PC-3 (cell line): ENCODE results near the gene TRIP11. TPM values are rescaled to one million over a fixed set of nuclear protein-coding genes. Genes with fewer than 3 reads are reported as not detected.

ENCODE experiments used
- ATAC-seq: fragments of 200-7000 bp; cut with Tn5 transposase; 2 replicates; pipeline ENCODE4 v1.9.1; 2020; ENCODE audit warnings: mild to moderate bottlenecking, moderate library complexity
- BruUV-seq: library from RNA; stranded (reverse); fragments of 400-500 nt; replicated peaks from 2 replicates; lab custom pipeline; 2021; lab: Mats Ljungman, UMichigan
- CTCF ChIA-PET: fragments of 300-600 bp; sonication (Branson Sonifier 250); formaldehyde crosslinking; loops from one replicate; lab custom pipeline; 2022; ENCODE audit warnings: antibody characterized with exemption; lab: Charles Lee
- POLR2A ChIA-PET: fragments of 300-600 bp; sonication (Branson Sonifier 250); formaldehyde crosslinking; loops from one replicate; lab custom pipeline; 2022; ENCODE audit warnings: antibody characterized with exemption; ENCODE audit not compliant: unreplicated experiment; lab: Charles Lee
- DNase-seq: peaks from one replicate; pipeline ENCODE4 v3.0.0-alpha.2; 2015
- H2AFZ ChIP-seq: fragments of 300-600 bp; sonication (generic); 2 replicates; pipeline ENCODE4 v1.6.0; 2016; ENCODE audit warnings: antibody characterized with exemption, low read length
- H3F3A ChIP-seq: fragments of 300-600 bp; sonication (generic); one replicate; pipeline ENCODE4 v1.6.0; 2017; ENCODE audit warnings: antibody characterized with exemption, low read length, control low read depth, mild to moderate bottlenecking; ENCODE audit not compliant: unreplicated experiment
- H3K27ac ChIP-seq: fragments of 300-600 bp; sonication (generic); 2 replicates; pipeline ENCODE4 v1.5.1; 2016; ENCODE audit warnings: mild to moderate bottlenecking, low read length
- H3K27me3 ChIP-seq: fragments of 300-600 bp; sonication (generic); 2 replicates; pipeline ENCODE4 v1.6.1; 2016; ENCODE audit warnings: low read length, mixed read lengths
- H3K36me3 ChIP-seq: fragments of 300-600 bp; sonication (generic); 2 replicates; pipeline ENCODE4 v1.6.1; 2016; ENCODE audit warnings: low read depth, mixed run types, low read length, mixed read lengths
- H3K4me1 ChIP-seq: fragments of 300-600 bp; sonication (generic); 2 replicates; pipeline ENCODE4 v1.5.1; 2016; ENCODE audit warnings: low read length; ENCODE audit not compliant: insufficient read depth
- H3K4me2 ChIP-seq: fragments of 300-600 bp; sonication (generic); 2 replicates; pipeline ENCODE4 v1.6.0; 2016; ENCODE audit warnings: low read length
- H3K4me3 ChIP-seq: fragments of 300-600 bp; sonication (generic); 2 replicates; pipeline ENCODE4 v1.5.1; 2016; ENCODE audit warnings: mild to moderate bottlenecking, low read length, mixed read lengths
- H3K79me2 ChIP-seq: fragments of 300-600 bp; sonication (generic); 2 replicates; pipeline ENCODE4 v1.6.1; 2017; ENCODE audit warnings: low read length, mixed read lengths
- H3K9ac ChIP-seq: fragments of 300-600 bp; sonication (generic); 2 replicates; pipeline ENCODE4 v1.6.0; 2016; ENCODE audit warnings: mild to moderate bottlenecking, low read length
- H3K9me2 ChIP-seq: fragments of 300-600 bp; sonication (generic); replicated peaks from 2 replicates; pipeline ENCODE4 v1.6.1; 2016; ENCODE audit warnings: mixed run types, low read length, mixed read lengths
- H3K9me3 ChIP-seq: fragments of 300-600 bp; sonication (generic); 2 replicates; pipeline ENCODE4 v1.6.1; 2016; ENCODE audit warnings: low read length, mixed read lengths
- H4K20me1 ChIP-seq: fragments of 300-600 bp; sonication (generic); 2 replicates; pipeline ENCODE4 v1.6.1; 2016; ENCODE audit warnings: low read length, mixed read lengths
- EZH2 ChIP-seq: fragments of 300-600 bp; sonication (generic); IDR thresholded peaks from one replicate; pipeline ENCODE4 v1.6.1; 2017; ENCODE audit warnings: antibody characterized with exemption, mild to moderate bottlenecking, low read length; ENCODE audit not compliant: unreplicated experiment
- EZH2phosphoT487 ChIP-seq: fragments of 300-600 bp; sonication (generic); IDR thresholded peaks from 2 replicates; pipeline ENCODE4 v1.6.1; 2018; ENCODE audit warnings: mild to moderate bottlenecking, antibody characterized with exemption, low read length, borderline replicate concordance
- intact Hi-C: fragments of 100-400 bp; cut with micrococcal nuclease; formaldehyde crosslinking; loops from 2 replicates; pipeline ENCODE4 v1.9.0; 2023
- total RNA-seq: library from RNA; depleted of rRNA; stranded (reverse); fragments of >200 nt; gene quantifications from 2 replicates; pipeline ENCODE4 v1.2.3, GENCODE V29; 2014
- TF ChIP-seq, protein P1 (sequence below): fragments of 300-600 bp; sonication (generic); conservative IDR thresholded peaks from 2 replicates; pipeline ENCODE4 v1.5.1; 2017; ENCODE audit warnings: antibody characterized with exemption, low read depth, mild to moderate bottlenecking, low read length

Gene TRIP11
- total RNA-seq, 1 experiment from 2014 or later, result 14.3 TPM

DNA sequence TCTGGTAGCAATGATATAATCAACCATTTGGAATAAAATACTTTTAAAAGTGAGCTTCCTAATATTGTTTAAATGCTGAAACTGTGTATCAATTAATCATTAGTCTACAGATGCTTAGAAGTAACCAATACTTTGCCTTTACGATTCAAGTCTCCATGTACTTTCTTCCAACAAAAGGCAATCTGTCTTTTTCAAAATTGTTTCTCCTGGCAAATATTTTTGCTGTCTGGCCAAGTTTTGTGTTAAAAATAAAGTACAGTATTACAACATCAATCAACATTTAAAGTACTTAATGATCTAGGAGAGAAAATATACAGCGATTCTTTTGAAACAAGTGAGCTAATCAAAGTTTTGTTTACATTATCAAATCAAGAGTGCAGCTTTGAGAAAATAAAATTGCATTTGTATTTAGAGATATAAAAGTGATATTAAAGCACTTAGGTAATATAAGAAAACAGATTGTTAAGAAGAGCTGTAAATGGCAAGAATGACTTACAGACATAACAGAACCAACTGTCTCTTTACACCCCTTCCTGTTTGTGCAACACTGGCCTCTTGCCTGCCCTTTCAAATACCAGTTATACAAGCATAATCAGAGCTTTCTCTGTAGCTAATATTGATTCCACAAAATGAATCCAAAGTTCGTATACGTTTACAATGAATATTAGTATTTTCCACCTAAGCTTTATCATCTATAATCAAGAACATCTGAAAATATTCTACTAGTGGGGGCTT lies 54.2 kb downstream of the TRIP11 start:
- POLR2A ChIA-PET, result no interaction called here
- Histone ChIP-seq H3K4me1 (peaks cover 8% of the 10 kb centered on the region), H3K9me3 (no peaks in the 10 kb centered on the region), H3F3A (peaks cover under 1% of the 10 kb centered on the region), H3K9me2 (no peaks in the 10 kb centered on the region), H3K27ac (peak overlapping the region; percentile 40; the same call in 1 of the 2 replicates), H3K79me2 (no peaks in the 10 kb centered on the region), H3K4me2 (no peak overlapping the region), H3K9ac (no peak overlapping the region), H4K20me1 (no peaks in the 10 kb centered on the region), H3K4me3 (no peak overlapping the region), H3K36me3 (peaks cover 30% of the 10 kb centered on the region), H3K27me3 (no peaks in the 10 kb centered on the region), H2AFZ (no peak overlapping the region)
- no TSS peak for BruUV-seq
- intact Hi-C loops, result no loop called here
- ATAC-seq (no peak), DNase-seq (no peak)
- CTCF ChIA-PET, result interaction anchor here (0.5 kb wide), 1 partner anchor 11 kb away, joined by 3 read pairs; no protein-coding TSS in a partner anchor
- TF ChIP-seq EZH2 (no peak), EZH2phosphoT487 (no peak)
- TF ChIP-seq, protein P1, sequence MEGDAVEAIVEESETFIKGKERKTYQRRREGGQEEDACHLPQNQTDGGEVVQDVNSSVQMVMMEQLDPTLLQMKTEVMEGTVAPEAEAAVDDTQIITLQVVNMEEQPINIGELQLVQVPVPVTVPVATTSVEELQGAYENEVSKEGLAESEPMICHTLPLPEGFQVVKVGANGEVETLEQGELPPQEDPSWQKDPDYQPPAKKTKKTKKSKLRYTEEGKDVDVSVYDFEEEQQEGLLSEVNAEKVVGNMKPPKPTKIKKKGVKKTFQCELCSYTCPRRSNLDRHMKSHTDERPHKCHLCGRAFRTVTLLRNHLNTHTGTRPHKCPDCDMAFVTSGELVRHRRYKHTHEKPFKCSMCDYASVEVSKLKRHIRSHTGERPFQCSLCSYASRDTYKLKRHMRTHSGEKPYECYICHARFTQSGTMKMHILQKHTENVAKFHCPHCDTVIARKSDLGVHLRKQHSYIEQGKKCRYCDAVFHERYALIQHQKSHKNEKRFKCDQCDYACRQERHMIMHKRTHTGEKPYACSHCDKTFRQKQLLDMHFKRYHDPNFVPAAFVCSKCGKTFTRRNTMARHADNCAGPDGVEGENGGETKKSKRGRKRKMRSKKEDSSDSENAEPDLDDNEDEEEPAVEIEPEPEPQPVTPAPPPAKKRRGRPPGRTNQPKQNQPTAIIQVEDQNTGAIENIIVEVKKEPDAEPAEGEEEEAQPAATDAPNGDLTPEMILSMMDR, result no peak

DNA sequence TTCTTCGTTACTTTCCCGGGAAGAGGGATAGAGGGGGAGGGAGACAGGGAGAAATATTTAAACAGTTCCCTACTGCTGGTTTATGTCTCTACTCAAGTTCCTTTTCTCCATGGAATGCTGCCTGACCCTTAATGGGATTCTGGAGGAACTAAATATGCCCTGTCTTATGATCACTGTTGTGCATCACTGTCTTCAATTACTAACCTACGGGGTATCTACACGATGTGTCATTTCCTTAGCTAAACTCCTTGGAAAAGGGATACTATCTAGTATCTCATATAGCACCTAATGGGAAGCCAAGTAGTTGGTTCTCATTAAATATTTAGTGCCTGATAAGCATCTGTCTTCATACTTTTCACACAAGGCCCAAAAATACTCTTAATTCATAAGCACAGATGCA lies 54.9 kb downstream of the TRIP11 start:
- peaks cover 3% of the 10 kb centered on the region; the same call in 1 of the 2 replicates for H4K20me1 ChIP-seq
- no peaks in the 10 kb centered on the region for H3K9me2 ChIP-seq
- POLR2A ChIA-PET, result no interaction called here
- CTCF ChIA-PET, result interaction anchor here (0.5 kb wide), 1 partner anchor 12 kb away, joined by 3 read pairs; no protein-coding TSS in a partner anchor
- no peaks in the 10 kb centered on the region for H3K9me3 ChIP-seq
- no peak overlapping the region for H3K9ac ChIP-seq
- peak; percentile 48 for ATAC-seq
- TF ChIP-seq EZH2phosphoT487 (no peak), EZH2 (no peak)
- TF ChIP-seq, protein P1, result no peak
- intact Hi-C loops, result no loop called here
- no peak overlapping the region for H3K4me2 ChIP-seq
- H3K4me1 ChIP-seq, result peaks cover 14% of the 10 kb centered on the region
- H3K79me2 ChIP-seq, result no peaks in the 10 kb centered on the region
- no TSS peak for BruUV-seq
- peaks cover 6% of the 10 kb centered on the region for H3F3A ChIP-seq
- peak overlapping the region; percentile 40 for H3K27ac ChIP-seq
- DNase-seq, result peak; percentile 13
- H3K36me3 ChIP-seq, result peaks cover 30% of the 10 kb centered on the region
- H3K27me3 ChIP-seq, result no peaks in the 10 kb centered on the region
- H2AFZ ChIP-seq, result no peak overlapping the region
- no peak overlapping the region for H3K4me3 ChIP-seq

- ChIA-PET POLR2A (no interaction called here), CTCF (no interaction called here)
- Histone ChIP-seq H3K4me3 (no peak overlapping the region), H3K79me2 (0 out of 2 replicates have a peak, but pooled peaks cover 4% of the 10 kb centered on the region), H3K27me3 (no peaks in the 10 kb centered on the region), H3F3A (peaks cover 12% of the 10 kb centered on the region), H3K4me2 (no peak overlapping the region), H2AFZ (no peak overlapping the region), H3K9me3 (no peaks in the 10 kb centered on the region), H3K9me2 (no peaks in the 10 kb centered on the region), H3K4me1 (peaks cover 22% of the 10 kb centered on the region), H3K27ac (no peak overlapping the region), H3K9ac (no peak overlapping the region), H3K36me3 (peaks cover 25% of the 10 kb centered on the region), H4K20me1 (peaks cover 3% of the 10 kb centered on the region; the same call in 1 of the 2 replicates)
- BruUV-seq, result no TSS peak
- TF ChIP-seq, protein P1, result no peak
- no peak for TF ChIP-seq EZH2
- TF ChIP-seq EZH2phosphoT487, result no peak
- ATAC-seq (no peak), DNase-seq (no peak)
- intact Hi-C loops, result no loop called here
Measured at GRCh38 chr14:91983588-91983987, 56.3 kb downstream of the TRIP11 start.
